ENCODE data around the gene TPM4.
"Not testable (repeated sequence)": the region's sequence is repeated elsewhere in the genome, so short reads cannot be mapped to it uniquely, and the experiment has no call there.

TPM4 gene

DNA sequence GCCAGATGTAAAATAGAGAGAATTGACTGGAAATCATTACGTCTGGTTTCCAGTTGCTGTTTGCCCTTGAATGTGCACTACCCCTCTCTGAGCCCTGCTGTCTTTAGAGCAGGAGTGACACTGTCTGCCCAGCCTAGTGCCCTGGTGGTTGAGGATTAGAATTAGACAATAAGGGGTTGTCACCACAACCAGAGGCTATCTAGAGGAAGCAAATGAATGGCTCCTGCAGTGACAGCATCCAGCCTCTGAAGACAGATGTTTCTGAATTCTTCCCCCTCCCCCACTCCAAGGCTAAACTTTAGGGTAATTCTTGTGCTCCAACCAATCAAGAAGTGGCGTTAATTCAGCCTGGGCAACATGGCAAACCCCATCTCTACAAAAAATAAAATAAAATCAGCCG, 37.4 kb downstream of the TPM4 start:
- peak overlapping the region; percentile 66 for H3K4me3 Mint-ChIP-seq
- no peaks in the 10 kb centered on the region for H3K9me3 Mint-ChIP-seq
- H3K27ac Mint-ChIP-seq, result peak overlapping the region; percentile 71
- no peaks in the 10 kb centered on the region for H3K27me3 Mint-ChIP-seq
- no peak for DNase-seq
- H3K36me3 Mint-ChIP-seq (ENCODE audit: low read depth), result peaks cover 62% of the 10 kb centered on the region
- H3K4me1 Mint-ChIP-seq (ENCODE audit: low read depth), result peaks cover 60% of the 10 kb centered on the region

GRCh38 chr19:16115301-16116039, 39.2 kb downstream of the TPM4 start:
- Mint-ChIP-seq H3K27me3 (no peaks in the 10 kb centered on the region), H3K27ac (peak overlapping the region; percentile 98), H3K4me1 (ENCODE audit: low read depth) (peaks cover 77% of the 10 kb centered on the region), H3K36me3 (ENCODE audit: low read depth) (peaks cover 79% of the 10 kb centered on the region), H3K9me3 (no peaks in the 10 kb centered on the region), H3K4me3 (peak overlapping the region; percentile 44)
- no peak for DNase-seq

DNA sequence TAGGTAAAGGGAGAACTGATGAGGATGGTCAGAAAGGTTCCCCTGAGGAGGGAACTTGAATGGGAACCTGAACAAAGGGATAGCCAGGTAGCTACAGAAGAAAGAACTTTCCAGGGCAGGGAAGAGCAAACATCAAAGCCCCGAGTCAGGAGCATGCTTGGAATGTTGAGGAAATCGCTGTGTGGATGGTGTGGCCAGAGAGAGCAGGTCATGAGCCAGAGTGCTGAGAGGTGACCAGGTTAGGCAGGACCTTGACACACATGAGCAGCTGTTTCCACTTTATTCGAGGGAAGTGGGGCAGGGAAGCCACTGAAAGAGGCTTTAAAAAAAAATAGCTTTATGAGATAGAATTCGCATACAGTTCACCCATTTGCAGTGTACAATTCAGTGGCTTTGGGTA, 39.8 kb downstream of the TPM4 start:
- H3K27me3 Mint-ChIP-seq, result no peaks in the 10 kb centered on the region
- peaks cover 79% of the 10 kb centered on the region for H3K4me1 Mint-ChIP-seq (ENCODE audit: low read depth)
- H3K9me3 Mint-ChIP-seq, result no peaks in the 10 kb centered on the region
- H3K4me3 Mint-ChIP-seq, result peak overlapping the region; percentile 19
- peak overlapping the region; percentile 98 for H3K27ac Mint-ChIP-seq
- peaks cover 85% of the 10 kb centered on the region for H3K36me3 Mint-ChIP-seq (ENCODE audit: low read depth)
- DNase-seq, result no peak

GRCh38 chr19:16117594-16118033, 41.3 kb downstream of the TPM4 start:
- no peak for DNase-seq
- Mint-ChIP-seq H3K27me3 (no peaks in the 10 kb centered on the region), H3K9me3 (no peaks in the 10 kb centered on the region), H3K36me3 (ENCODE audit: low read depth) (peaks cover 91% of the 10 kb centered on the region), H3K27ac (peak overlapping the region; percentile 98), H3K4me1 (ENCODE audit: low read depth) (peaks cover 82% of the 10 kb centered on the region), H3K4me3 (peak overlapping the region; percentile 62)

DNA sequence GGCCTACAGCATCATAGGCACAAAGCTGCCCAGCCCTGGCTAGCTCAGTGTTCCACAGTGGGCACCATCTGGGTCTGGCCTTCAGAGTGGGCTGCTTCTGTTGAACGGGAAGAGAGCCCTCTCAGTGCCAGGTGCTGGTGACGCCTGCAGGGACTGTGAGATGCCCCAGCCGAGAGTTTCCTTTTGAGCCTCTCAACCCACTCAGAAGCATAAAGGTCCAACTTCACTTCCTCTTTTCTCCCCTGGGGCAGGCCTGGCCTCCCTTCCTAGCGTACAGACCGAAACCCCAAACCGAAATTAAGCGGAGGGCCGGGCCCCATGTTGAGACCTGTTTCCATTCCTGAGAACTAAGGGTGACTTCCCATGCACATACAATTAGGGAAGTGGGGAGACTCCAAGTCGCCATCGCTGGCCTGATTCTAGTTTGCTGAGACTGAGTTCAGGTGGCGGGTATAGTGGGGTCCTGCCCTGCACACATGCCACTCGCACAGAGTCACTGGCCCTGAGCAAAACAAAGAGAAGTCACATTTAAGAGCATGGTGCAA, 42.3 kb downstream of the TPM4 start:
- Mint-ChIP-seq H3K27me3 (no peaks in the 10 kb centered on the region), H3K4me1 (ENCODE audit: low read depth) (peaks cover 75% of the 10 kb centered on the region), H3K27ac (peak overlapping the region; percentile 98), H3K4me3 (peak overlapping the region; percentile 62), H3K36me3 (ENCODE audit: low read depth) (peaks cover 91% of the 10 kb centered on the region), H3K9me3 (no peaks in the 10 kb centered on the region)
- peak; percentile 74 for DNase-seq

GRCh38 chr19:16119075-16119857, 43.0 kb downstream of the TPM4 start:
- H3K36me3 Mint-ChIP-seq (ENCODE audit: low read depth), result peaks cover 94% of the 10 kb centered on the region
- H3K4me3 Mint-ChIP-seq, result peak overlapping the region; percentile 62
- peaks cover 72% of the 10 kb centered on the region for H3K4me1 Mint-ChIP-seq (ENCODE audit: low read depth)
- H3K9me3 Mint-ChIP-seq, H3K27me3 Mint-ChIP-seq: not testable (repeated sequence)
- DNase-seq, result peak; percentile 52
- peak overlapping the region; percentile 98 for H3K27ac Mint-ChIP-seq

GRCh38 chr19:16121141-16121540, 44.8 kb downstream of the TPM4 start:
- Mint-ChIP-seq H3K4me3 (no peak overlapping the region), H3K27ac (peak overlapping the region; percentile 55), H3K36me3 (ENCODE audit: low read depth) (peaks cover 97% of the 10 kb centered on the region), H3K27me3 (no peaks in the 10 kb centered on the region), H3K9me3 (no peaks in the 10 kb centered on the region), H3K4me1 (ENCODE audit: low read depth) (peaks cover 56% of the 10 kb centered on the region)
- DNase-seq, result no peak

- Mint-ChIP-seq H3K27me3 (no peaks in the 10 kb centered on the region), H3K4me3 (no peak overlapping the region), H3K36me3 (ENCODE audit: low read depth) (peaks cover 98% of the 10 kb centered on the region), H3K4me1 (ENCODE audit: low read depth) (peaks cover 49% of the 10 kb centered on the region), H3K27ac (peak overlapping the region; percentile 55), H3K9me3 (no peaks in the 10 kb centered on the region)
- DNase-seq, result no peak
Measured at GRCh38 chr19:16121967-16122366, 45.7 kb downstream of the TPM4 start.

DNA sequence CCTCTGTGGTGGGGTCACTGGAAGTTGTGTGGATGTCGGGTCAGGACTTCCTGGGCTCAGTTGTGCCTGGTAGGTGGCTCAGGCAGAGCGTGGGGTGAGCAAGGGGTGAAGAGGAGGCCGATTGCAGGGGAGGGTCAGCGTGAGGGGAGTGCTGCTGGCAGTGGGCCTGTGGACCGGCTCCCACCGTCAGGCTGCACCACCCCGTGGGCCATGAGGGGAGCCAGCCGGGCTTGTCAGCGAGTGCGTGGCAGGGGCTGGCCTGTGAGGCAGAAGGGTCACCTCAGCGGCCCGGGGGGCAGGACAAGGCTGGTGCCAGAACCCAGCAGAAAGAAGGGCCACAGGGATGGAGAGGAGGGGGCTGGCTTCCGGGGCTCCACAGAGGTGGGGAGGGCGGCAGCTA, 48.7 kb downstream of the TPM4 start:
- H3K36me3 Mint-ChIP-seq (ENCODE audit: low read depth), result peaks cover 98% of the 10 kb centered on the region
- H3K27ac Mint-ChIP-seq, result no peak overlapping the region
- peaks cover 19% of the 10 kb centered on the region for H3K4me1 Mint-ChIP-seq (ENCODE audit: low read depth)
- H3K4me3 Mint-ChIP-seq, result no peak overlapping the region
- H3K9me3 Mint-ChIP-seq, result no peaks in the 10 kb centered on the region
- H3K27me3 Mint-ChIP-seq, result no peaks in the 10 kb centered on the region
- no peak for DNase-seq

DNA sequence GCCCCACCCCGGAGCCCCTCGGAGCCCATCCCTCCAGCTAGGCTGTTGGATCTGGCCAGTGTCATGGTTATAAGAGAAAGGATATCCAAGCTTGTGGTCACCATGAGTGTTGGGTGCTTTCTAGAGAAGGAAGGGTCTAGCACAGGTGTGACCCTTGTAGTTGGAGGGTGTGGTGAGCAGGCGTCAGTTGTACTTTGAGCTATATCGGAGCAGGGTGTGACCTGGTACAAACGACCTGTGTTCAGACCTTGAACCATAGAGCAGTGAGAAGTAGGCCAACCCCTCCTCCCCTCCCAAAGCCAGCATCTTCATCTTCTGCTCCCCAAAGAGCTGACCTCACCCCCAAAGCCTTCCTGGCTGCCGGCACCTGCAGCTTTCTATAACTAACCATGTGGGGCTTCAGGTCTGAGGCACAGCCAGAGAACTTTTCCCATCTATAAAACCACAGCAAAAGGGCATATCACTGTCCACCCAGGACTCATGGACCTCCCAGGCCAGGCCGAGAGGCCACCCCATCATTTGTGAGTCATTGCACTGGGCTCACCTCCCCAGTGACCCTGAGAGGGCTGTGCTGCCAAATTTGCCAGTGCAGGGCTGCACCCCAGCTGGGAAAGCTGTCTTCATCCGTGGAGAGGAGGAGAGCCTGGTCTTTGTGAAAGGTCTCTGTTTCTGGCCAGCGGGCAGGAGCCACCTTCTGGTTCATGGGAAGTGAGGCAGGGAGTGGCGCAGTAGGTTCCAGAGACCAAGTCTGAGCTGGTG, 49.6 kb downstream of the TPM4 start:
- H3K9me3 Mint-ChIP-seq, result no peaks in the 10 kb centered on the region
- peaks cover 11% of the 10 kb centered on the region for H3K4me1 Mint-ChIP-seq (ENCODE audit: low read depth)
- peak overlapping the region; percentile 50 for H3K27ac Mint-ChIP-seq
- H3K27me3 Mint-ChIP-seq, result no peaks in the 10 kb centered on the region
- no peak overlapping the region for H3K4me3 Mint-ChIP-seq
- H3K36me3 Mint-ChIP-seq (ENCODE audit: low read depth), result peaks cover 98% of the 10 kb centered on the region
- DNase-seq, result no peak

DNA sequence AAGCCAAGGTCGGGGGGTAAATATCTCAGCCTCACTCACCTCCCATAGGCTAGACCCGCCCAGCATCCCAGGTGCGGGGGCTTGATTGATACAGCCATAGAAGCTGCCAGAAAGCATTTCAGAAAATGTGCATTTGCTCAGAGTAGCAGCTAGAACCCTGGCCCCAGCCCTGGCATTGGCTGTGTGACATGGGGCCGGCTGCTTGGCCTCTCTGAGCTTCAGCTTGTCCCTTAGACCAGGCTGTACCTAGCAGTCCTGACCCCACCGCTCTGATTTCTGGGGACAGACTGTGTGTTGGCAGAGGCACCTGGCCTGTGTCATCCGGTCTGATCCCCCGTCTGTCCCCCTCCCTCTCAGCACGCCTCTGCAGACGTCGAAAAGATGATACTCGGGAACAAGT, 50.8 kb downstream of the TPM4 start:
- Mint-ChIP-seq H3K27me3 (no peaks in the 10 kb centered on the region), H3K4me3 (no peak overlapping the region), H3K4me1 (ENCODE audit: low read depth) (peaks cover 2% of the 10 kb centered on the region), H3K9me3 (no peaks in the 10 kb centered on the region), H3K27ac (peak overlapping the region; percentile 72), H3K36me3 (ENCODE audit: low read depth) (peaks cover 98% of the 10 kb centered on the region)
- DNase-seq, result no peak

GRCh38 chr19:16127776-16128371, 51.6 kb downstream of the TPM4 start:
- Mint-ChIP-seq H3K4me3 (no peak overlapping the region), H3K4me1 (ENCODE audit: low read depth) (peaks cover 2% of the 10 kb centered on the region), H3K27me3 (no peaks in the 10 kb centered on the region), H3K27ac (peak overlapping the region; percentile 55), H3K9me3 (no peaks in the 10 kb centered on the region), H3K36me3 (ENCODE audit: low read depth) (peaks cover 98% of the 10 kb centered on the region)
- DNase-seq, result no peak

- H3K36me3 Mint-ChIP-seq (ENCODE audit: low read depth), result peaks cover 85% of the 10 kb centered on the region
- H3K9me3 Mint-ChIP-seq, result no peaks in the 10 kb centered on the region
- no peak for DNase-seq
- peak overlapping the region; percentile 27 for H3K27ac Mint-ChIP-seq
- H3K4me3 Mint-ChIP-seq, result no peak overlapping the region
- H3K27me3 Mint-ChIP-seq, result no peaks in the 10 kb centered on the region
- no peaks in the 10 kb centered on the region for H3K4me1 Mint-ChIP-seq (ENCODE audit: low read depth)
Measured at GRCh38 chr19:16131648-16132047, 55.4 kb downstream of the TPM4 start.

DNA sequence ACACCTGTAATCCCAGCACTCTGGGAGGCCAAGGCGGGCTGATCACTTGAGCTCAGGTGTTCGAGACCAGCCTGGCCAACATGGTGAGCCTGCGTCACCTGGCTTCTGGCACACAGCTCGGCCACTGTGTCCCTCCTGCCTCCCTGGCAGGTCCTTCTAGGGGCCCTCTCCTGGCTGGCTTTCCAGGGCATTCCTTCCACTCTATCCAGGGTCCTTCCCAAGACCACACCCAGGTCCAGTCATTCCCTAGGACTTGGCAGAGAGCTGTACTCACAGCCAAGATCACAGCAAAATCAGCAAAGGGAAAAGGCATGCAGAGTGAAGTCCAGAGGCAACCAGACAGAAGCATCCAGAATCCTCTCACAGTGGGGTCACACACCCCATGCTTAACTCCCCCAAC, 57.5 kb downstream of the TPM4 start:
- DNase-seq, result no peak
- H3K36me3 Mint-ChIP-seq (ENCODE audit: low read depth), result peaks cover 64% of the 10 kb centered on the region
- H3K4me3 Mint-ChIP-seq, result no peak overlapping the region
- no peaks in the 10 kb centered on the region for H3K9me3 Mint-ChIP-seq
- peak overlapping the region; percentile 63 for H3K27ac Mint-ChIP-seq
- no peaks in the 10 kb centered on the region for H3K27me3 Mint-ChIP-seq
- H3K4me1 Mint-ChIP-seq (ENCODE audit: low read depth), result no peaks in the 10 kb centered on the region
